CD4-positive, alpha-beta T cell (primary cell): Measurements from ENCODE around the gene TMEFF1. TPM values are rescaled to one million over a fixed set of nuclear protein-coding genes. Genes with fewer than 3 reads are reported as not detected.
A peak's percentile ranks its signal among the peaks of the same experiment; 100 is the strongest.

Experiments
- ATAC-seq: fragments of 200-7000 bp; cut with Tn5 transposase; one replicate; pipeline ENCODE4 v1.10.0; 2022; ENCODE audit warnings: mild to moderate bottlenecking; ENCODE audit not compliant: poor library complexity
- CTCF ChIA-PET: fragments of 350-600 bp; sonication (Branson Sonifier 250); formaldehyde crosslinking; loops from one replicate; lab custom pipeline; 2021; ENCODE audit warnings: antibody characterized with exemption, inconsistent platforms; lab: Charles Lee
- POLR2A ChIA-PET: fragments of 350-600 bp; sonication (Branson Sonifier 250); formaldehyde crosslinking; loops from one replicate; lab custom pipeline; 2021; ENCODE audit warnings: antibody characterized with exemption, inconsistent platforms; lab: Charles Lee
- DNase-seq, 14 experiments: peaks; one replicate each; pipeline ENCODE4 v3.0.0-alpha.2; 2013 to 2020; ENCODE audit warnings: mixed read lengths in 2 of 14
- H3K27ac ChIP-seq, 2 donors: one replicate each; pipeline versions ENCODE4 v1.5.1 to v1.7.0; 2013; ENCODE audit warnings: low read length in 2 of 2, low read depth in 1 of 2, mild to moderate bottlenecking in 1 of 2
- H3K27me3 ChIP-seq, 2 experiments: 1 replicate in 1 of 2; 2 replicates in 1 of 2; pipeline versions ENCODE4 v1.6.1 to v1.7.0; 2013; ENCODE audit warnings: low read length in 2 of 2, control low read depth in 1 of 2, mild to moderate bottlenecking in 1 of 2, moderate library complexity in 1 of 2; ENCODE audit not compliant: insufficient read depth in 2 of 2, control insufficient read depth in 1 of 2
- H3K36me3 ChIP-seq: one replicate; pipeline ENCODE4 v1.6.1; 2013; ENCODE audit warnings: low read length, control low read depth; ENCODE audit not compliant: insufficient read depth
- H3K4me1 ChIP-seq: one replicate; pipeline ENCODE4 v1.6.1; 2013; ENCODE audit warnings: low read length, control low read depth; ENCODE audit not compliant: insufficient read depth
- H3K4me3 ChIP-seq: one replicate; pipeline ENCODE4 v1.5.1; 2013; ENCODE audit warnings: mild to moderate bottlenecking, low read length, moderate library complexity
- H3K9me3 ChIP-seq, 2 experiments: 1 replicate in 1 of 2; 2 replicates in 1 of 2; pipeline versions ENCODE4 v1.6.1 to v1.7.0; 2013; ENCODE audit warnings: low read length in 2 of 2, mild to moderate bottlenecking in 2 of 2, control low read depth in 1 of 2, moderate library complexity in 1 of 2; ENCODE audit not compliant: control insufficient read depth in 1 of 2, insufficient read depth in 1 of 2
- H3K27ac Mint-ChIP-seq: one replicate; pipeline ENCODE4 v1.8.0; 2020; ENCODE audit warnings: mixed read lengths
- H3K27me3 Mint-ChIP-seq: one replicate; pipeline ENCODE4 v1.8.0; 2021; ENCODE audit warnings: mixed read lengths
- H3K36me3 Mint-ChIP-seq: one replicate; pipeline ENCODE4 v1.8.0; 2021; ENCODE audit warnings: low read depth, mixed read lengths
- H3K4me1 Mint-ChIP-seq: one replicate; pipeline ENCODE4 v1.8.0; 2021; ENCODE audit warnings: low read depth, mixed read lengths
- H3K4me3 Mint-ChIP-seq: one replicate; pipeline ENCODE4 v1.8.0; 2020; ENCODE audit warnings: mild to moderate bottlenecking, mixed read lengths
- H3K9me3 Mint-ChIP-seq: one replicate; pipeline ENCODE4 v1.8.0; 2020; ENCODE audit warnings: mixed read lengths
- CTCF ChIP-seq: fragments of 200-600 bp; IDR thresholded peaks from one replicate; pipeline ENCODE4 v1.8.0; 2022; ENCODE audit warnings: antibody characterized with exemption, mild to moderate bottlenecking
- intact Hi-C, 2 experiments: fragments of 100-400 bp; cut with DNase I in 1 of 2; cut with micrococcal nuclease in 1 of 2; formaldehyde crosslinking; loops; one replicate each; pipeline versions ENCODE4 v1.15.1 to v1.9.0; 2023 to 2025; cut with DNase I, micrococcal nuclease
- total RNA-seq, 174 experiments: library from RNA in 2 of 174; stranded (reverse) in 2 of 174; gene quantifications; one replicate each; pipeline ENCODE4 v1.2.3 and lab custom pipeline; 2021 to 2026

TMEFF1 gene
- total RNA-seq, 2 experiments from 2014 or later: not detected

DNA sequence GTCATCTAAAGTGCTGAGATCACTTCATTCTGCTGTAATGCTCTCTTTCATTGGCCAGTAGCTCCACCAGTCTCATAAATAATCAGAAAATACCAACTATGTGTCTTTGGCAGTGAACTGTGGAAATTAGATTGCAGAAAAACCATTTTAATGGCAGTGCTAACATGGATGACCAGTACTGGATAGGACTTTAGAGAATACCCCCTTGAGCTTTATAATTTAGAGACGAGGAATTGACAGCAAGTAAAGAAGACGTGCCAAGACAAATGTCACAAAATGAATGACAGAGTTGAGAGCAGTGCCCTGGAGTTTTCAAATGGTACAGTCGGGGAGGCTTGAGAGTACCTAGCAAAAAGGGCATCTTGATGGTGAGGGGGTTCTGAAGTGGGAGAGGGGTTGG, 40.2 kb upstream of the TMEFF1 start:
- no peak overlapping the region for H3K27ac ChIP-seq
- no peaks in the 10 kb centered on the region for H3K27me3 ChIP-seq
- H3K9me3 ChIP-seq: no peaks in the 10 kb centered on the region
- no peaks in the 10 kb centered on the region for H3K27me3 Mint-ChIP-seq
- no peak overlapping the region for H3K4me3 Mint-ChIP-seq
- H3K9me3 Mint-ChIP-seq: no peaks in the 10 kb centered on the region
- no peaks in the 10 kb centered on the region for H3K36me3 Mint-ChIP-seq
- TF ChIP-seq CTCF: no peak
- H3K4me1 Mint-ChIP-seq: peaks cover 27% of the 10 kb centered on the region
- ATAC-seq: no peak
- no peak for DNase-seq
- POLR2A ChIA-PET: no interaction called here
- H3K27ac Mint-ChIP-seq: no peak overlapping the region
- CTCF ChIA-PET: no interaction called here
- intact Hi-C loops: loop anchor here (10.0 kb wide), 1 partner anchor 1248 kb away; no protein-coding TSS in a partner anchor
- H3K36me3 ChIP-seq: peaks cover 3% of the 10 kb centered on the region
- H3K4me3 ChIP-seq: no peak overlapping the region
- H3K4me1 ChIP-seq: peaks cover 12% of the 10 kb centered on the region

DNA sequence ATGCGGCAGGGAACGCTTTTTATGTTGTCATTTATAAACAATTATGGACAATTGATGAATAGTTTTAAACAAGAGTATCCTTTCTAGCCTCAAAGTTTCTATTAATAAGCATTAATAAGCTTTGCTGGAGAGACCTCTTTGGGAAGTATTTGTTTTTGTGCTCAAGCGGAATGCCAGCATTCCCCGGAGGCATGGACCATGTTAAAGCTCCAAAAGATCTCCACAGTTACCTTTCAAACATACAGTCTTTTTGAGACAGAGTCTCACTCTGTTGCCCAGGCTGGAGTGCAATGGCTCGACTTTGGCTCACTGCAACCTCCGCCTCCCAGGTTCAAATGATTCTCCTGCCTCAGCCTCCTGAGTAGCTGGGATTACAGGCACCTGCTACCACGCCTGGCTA, 36.4 kb upstream of the TMEFF1 start:
- no peak overlapping the region for H3K4me3 Mint-ChIP-seq
- POLR2A ChIA-PET: no interaction called here

GRCh38 chr9:100437860-100438805, 34.8 kb upstream of the TMEFF1 start:
- ChIA-PET CTCF (interaction anchor here (0.8 to 1.6 kb wide), 7 partner anchors 9 to 113 kb away, joined by 3 to 10 read pairs (median 6); partner anchors contain the start of genes MSANTD3 and TEX10), POLR2A (interaction anchor here (0.7 to 0.8 kb wide), 2 partner anchors 86 to 148 kb away, joined by 3 to 4 read pairs; partner anchors contain the start of gene TEX10)
- intact Hi-C loops: loop anchor here (1.0 to 10.0 kb wide), 5 partner anchors 11 to 1253 kb away; partner anchors contain the start of gene MSANTD3 (in 1 of the 2)
- TF ChIP-seq CTCF: peak; percentile 99
- no peak overlapping the region for H3K4me3 ChIP-seq
- H3K36me3 ChIP-seq: peaks cover 10% of the 10 kb centered on the region
- Mint-ChIP-seq H3K9me3 (no peaks in the 10 kb centered on the region), H3K27me3 (no peaks in the 10 kb centered on the region), H3K27ac (no peak overlapping the region), H3K36me3 (peaks cover 14% of the 10 kb centered on the region), H3K4me3 (no peak overlapping the region), H3K4me1 (no peaks in the 10 kb centered on the region)
- ATAC-seq: peak; percentile 55
- DNase-seq: peak; percentile 29 to 81 (median 60)
- H3K4me1 ChIP-seq: no peaks in the 10 kb centered on the region
- H3K9me3 ChIP-seq: no peaks in the 10 kb centered on the region
- no peaks in the 10 kb centered on the region for H3K27me3 ChIP-seq
- H3K27ac ChIP-seq: no peak overlapping the region

More for the DNA sequence above, 36.4 kb upstream of the TMEFF1 start:
- Mint-ChIP-seq H3K9me3 (no peaks in the 10 kb centered on the region), H3K27me3 (no peaks in the 10 kb centered on the region), H3K27ac (no peak overlapping the region), H3K4me1 (no peaks in the 10 kb centered on the region), H3K36me3 (peaks cover 6% of the 10 kb centered on the region)
- ATAC-seq: no peak
- peaks cover 1% of the 10 kb centered on the region for H3K36me3 ChIP-seq
- no peaks in the 10 kb centered on the region for H3K4me1 ChIP-seq
- TF ChIP-seq CTCF: no peak
- no peaks in the 10 kb centered on the region for H3K9me3 ChIP-seq
- CTCF ChIA-PET: no interaction called here
- H3K4me3 ChIP-seq: no peak overlapping the region
- no peak overlapping the region for H3K27ac ChIP-seq
- no peaks in the 10 kb centered on the region for H3K27me3 ChIP-seq
- DNase-seq: no peak
- intact Hi-C loops: loop anchor here (5.0 to 10.0 kb wide), 2 partner anchors 109 to 1252 kb away; no protein-coding TSS in a partner anchor
